Fibroblast of peridontal ligament (primary cell): ENCODE measurements around the gene JAG2.
"Not testable (repeated sequence)": the region's sequence is repeated elsewhere in the genome, so short reads cannot be mapped to it uniquely, and the experiment has no call there.

Experiments
- DNase-seq: peaks from one replicate; pipeline ENCODE4 v3.0.0-alpha.2; 2010; ENCODE audit errors: extremely low read depth

Gene JAG2

GRCh38 chr14:105117710-105118385, 50.7 kb downstream of the JAG2 start:
- no peak for DNase-seq

GRCh38 chr14:105117257-105117646, 51.3 kb downstream of the JAG2 start:
- DNase-seq: no peak

GRCh38 chr14:105116451-105117256, 51.9 kb downstream of the JAG2 start:
- no peak for DNase-seq

GRCh38 chr14:105109243-105109642, 59.3 kb downstream of the JAG2 start:
- not testable (repeated sequence) for DNase-seq

- DNase-seq: no peak
Measured at GRCh38 chr14:105108516-105108864, 60.1 kb downstream of the JAG2 start.

GRCh38 chr14:105107781-105108515, 60.6 kb downstream of the JAG2 start:
- no peak for DNase-seq

GRCh38 chr14:105107351-105107750, 61.2 kb downstream of the JAG2 start:
- no peak for DNase-seq

GRCh38 chr14:105105158-105105557, 63.4 kb downstream of the JAG2 start:
- DNase-seq: no peak

GRCh38 chr14:105102893-105103292, 65.7 kb downstream of the JAG2 start:
- no peak for DNase-seq

- no peak for DNase-seq
Measured at GRCh38 chr14:105102361-105102870, 66.2 kb downstream of the JAG2 start.

- no peak for DNase-seq
Measured at GRCh38 chr14:105100910-105101309, 67.7 kb downstream of the JAG2 start.

- DNase-seq: no peak
Measured at GRCh38 chr14:105099778-105100177, 68.8 kb downstream of the JAG2 start.

- DNase-seq: no peak
Measured at GRCh38 chr14:105098316-105098715, 70.3 kb downstream of the JAG2 start.

- no peak for DNase-seq
Measured at GRCh38 chr14:105097794-105098127, 70.8 kb downstream of the JAG2 start.

- no peak for DNase-seq
Measured at GRCh38 chr14:105096206-105096875, 72.2 kb downstream of the JAG2 start.

- DNase-seq: no peak
Measured at GRCh38 chr14:105095236-105095805, 73.3 kb downstream of the JAG2 start.

GRCh38 chr14:105094193-105094907, 74.2 kb downstream of the JAG2 start:
- DNase-seq: no peak

GRCh38 chr14:105093431-105094192, 75.0 kb downstream of the JAG2 start:
- DNase-seq: peak; percentile 41

- peak; percentile 28 for DNase-seq
Measured at GRCh38 chr14:105093038-105093430, 75.5 kb downstream of the JAG2 start.
